Activated naive CD4-positive, alpha-beta T cell treated with anti-CD3 and anti-CD28 coated beads, Interleukin-2, amount 50 U/mL, for 16 hours (primary cell): Measurements from ENCODE around the gene PTER.
A peak's percentile ranks its signal among the peaks of the same experiment; 100 is the strongest.

Experiments used
- DNase-seq: peaks from one replicate; pipeline ENCODE4 v3.0.0-alpha.2; 2020

PTER gene, protein sequence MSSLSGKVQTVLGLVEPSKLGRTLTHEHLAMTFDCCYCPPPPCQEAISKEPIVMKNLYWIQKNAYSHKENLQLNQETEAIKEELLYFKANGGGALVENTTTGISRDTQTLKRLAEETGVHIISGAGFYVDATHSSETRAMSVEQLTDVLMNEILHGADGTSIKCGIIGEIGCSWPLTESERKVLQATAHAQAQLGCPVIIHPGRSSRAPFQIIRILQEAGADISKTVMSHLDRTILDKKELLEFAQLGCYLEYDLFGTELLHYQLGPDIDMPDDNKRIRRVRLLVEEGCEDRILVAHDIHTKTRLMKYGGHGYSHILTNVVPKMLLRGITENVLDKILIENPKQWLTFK

DNA sequence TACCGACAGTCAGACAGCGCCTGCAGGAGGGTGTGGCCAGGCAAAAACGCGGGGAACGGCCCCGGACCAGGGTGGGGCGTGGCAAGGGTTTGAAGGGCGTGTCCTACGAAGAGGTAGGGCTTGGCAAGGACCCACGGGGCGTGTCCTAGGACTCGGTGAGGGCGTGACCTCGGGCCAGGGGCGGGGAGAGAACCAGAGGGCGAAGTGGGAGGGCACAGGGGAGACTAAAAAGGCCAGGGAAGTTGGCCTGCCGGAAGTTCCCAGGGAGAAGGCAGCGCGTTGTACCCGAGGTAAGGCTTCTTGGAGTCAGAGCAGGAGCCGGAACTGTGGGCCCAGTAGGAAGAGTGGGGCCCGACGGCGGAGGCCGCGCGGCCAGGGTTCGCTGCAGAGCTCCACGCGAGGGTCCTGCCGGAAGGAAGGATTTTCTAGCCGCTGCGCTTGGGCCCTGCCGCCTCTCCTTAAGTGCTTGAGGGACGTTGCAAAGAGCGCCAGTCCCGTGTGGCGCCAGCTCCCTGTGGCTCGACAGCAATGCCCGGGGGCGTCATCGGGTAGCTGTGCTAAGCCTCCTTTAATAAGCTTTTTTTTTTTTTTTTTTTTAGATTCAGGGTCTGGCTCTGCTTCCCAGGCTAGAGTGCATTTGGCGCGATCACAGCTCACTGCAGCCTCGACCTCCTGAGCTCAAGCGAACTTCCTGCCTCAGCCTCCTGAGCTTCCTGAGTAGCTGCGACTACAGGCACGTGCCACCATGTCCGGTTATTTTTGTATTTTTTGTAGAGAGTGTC is at the start of gene PTER:
Gene PTER, plus strand, starts transcription at position 253 of the 782 bp plus-strand sequence. CDS start 47,375 bp downstream, outside the sequence.
- DNase-seq = peak; percentile 99

GRCh38 chr10:16392531-16393069 is 44.2 kb upstream of the PTER start:
- no peak for DNase-seq

DNA sequence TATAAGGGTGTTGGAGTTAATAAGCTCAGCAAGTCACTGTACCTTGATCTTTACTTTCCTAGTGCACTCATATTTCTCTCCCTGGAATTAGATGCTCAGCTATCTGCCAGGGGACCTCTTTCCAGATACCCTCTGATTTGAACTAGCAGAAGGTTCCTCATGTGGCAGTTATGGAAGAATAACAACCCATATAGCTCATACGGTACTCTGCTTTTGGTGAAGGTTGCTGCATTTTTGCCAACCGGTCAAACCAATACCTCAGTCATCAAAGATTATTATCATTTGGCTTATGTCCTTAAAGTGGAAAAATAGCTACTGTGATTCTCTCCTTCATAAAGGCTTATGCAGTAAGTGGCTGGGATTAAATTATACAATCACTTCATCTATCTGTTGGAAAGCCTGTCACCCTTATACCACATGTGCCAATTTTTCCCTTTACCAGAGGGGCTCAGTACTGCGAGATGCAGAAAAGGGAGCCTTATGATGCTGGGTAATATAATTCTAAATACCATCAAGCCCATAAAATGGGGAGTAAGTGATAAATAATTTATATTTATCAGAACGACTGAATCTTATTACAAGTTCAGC is 43.4 kb upstream of the PTER start:
- no peak for DNase-seq

DNA sequence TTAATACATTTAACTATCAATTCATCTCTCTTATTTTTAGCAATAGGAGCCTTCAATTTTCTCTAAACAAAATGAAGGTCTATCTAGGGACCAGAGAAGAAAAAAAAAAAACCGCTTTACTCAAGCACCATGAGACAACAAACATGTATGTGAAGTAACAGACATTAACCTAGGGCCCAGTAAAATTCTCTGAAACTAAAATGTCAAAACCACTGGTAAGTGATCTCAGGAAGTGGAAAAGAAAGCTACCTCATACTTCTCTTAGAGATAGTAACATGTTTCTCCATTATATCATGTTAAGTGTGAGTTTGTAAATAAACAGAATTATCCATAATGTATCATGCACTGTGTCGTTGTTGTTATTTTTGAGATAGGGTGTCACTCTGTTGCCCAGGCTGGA is 35.4 kb upstream of the PTER start:
- no peak for DNase-seq

DNA sequence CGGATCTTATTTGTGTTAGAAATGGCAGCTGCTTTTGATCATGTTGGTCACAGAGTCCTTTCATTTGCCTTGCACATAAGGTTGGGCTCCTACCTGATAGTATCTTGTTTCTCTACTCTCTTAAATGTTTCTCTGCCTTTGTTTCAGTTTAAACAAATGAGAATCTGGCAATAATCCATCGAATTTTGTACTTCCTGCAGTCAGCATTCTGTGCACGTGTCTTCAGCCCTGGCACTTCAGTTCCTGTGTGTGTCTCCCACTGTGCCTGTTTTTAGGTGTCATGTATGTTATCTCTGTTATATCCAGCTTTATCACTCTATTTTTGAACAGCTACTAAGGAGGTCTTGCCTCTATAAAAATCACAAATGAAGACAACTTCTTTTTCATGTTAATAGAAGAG is 28.4 kb upstream of the PTER start:
- DNase-seq = no peak

- DNase-seq = no peak
Observed at GRCh38 chr10:16417341-16417740, 19.5 kb upstream of the PTER start.

DNA sequence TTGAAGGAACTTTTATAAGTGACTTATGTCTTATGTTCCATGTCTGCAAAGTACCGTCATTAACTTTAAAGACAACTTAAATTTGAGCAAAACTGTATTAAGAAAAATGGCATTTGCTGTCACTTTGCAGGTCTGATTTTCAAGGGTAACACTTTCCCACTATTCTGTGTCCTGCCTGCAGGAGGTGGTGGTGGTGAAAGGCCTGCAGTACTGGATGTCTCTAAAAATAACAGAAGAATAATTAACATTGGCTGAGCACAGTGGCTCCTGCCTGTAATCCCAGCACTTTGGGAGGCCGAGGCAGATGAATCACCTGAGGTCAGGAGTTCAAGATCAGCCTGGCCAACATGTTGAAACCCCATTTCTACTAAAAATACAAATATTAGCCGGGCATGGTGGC is 13.2 kb upstream of the PTER start:
- no peak for DNase-seq

DNA sequence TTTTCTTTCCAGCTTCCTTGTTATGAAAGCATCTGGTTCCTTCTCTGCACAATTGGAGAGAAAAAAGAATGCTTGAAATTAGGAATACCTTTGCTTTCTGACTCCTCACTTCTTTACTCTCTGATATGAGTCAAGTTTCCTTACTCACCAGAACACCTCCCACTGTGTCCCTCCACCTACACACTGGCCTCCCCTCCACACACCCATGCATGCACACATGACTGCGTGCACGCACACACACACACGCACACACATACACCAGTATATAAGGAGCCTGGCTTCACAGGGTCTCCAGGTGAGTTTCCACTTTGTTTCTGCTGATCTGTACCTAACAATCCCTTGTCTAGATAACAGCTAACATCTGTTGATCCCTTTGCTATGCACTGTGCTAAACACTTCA is 11.4 kb upstream of the PTER start:
- DNase-seq = peak; percentile 18

DNA sequence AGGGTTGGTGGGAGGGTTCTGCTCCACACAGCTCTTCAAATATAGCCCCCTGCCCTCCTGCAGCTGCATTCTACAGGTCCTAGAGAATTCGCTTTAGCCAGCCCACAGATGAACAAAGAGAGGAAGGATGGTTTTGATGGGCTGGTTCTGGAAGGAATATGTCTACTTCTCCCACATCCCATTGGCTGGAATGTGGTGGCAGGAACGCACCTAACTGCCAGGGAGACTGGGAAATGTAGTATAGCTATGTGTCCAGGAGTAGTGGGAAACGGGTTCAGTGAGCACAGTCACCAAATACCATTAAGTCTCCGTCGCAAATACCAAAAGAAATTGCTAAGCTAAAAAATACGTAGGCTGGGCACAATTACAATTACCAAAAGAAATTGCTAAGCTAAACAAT is 7.3 kb upstream of the PTER start:
- no peak for DNase-seq

DNA sequence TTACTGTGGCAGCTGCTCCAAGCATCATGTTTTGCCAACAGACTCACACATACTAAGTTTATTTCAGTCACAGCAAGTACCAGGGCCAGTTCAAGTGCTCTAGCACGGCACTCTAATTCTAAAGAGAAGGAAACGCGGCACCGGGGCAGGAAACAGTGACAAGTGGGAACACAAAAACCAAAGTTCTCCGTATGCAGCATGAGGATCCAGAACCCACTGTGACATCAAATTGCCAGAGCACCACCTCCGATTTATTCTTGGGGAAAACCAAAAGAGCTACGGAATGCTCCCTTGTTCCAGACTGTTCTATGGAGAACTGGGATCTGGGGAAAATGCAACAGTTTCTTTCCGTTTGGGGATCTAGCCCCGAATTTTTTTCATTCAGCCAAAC is 448 bp upstream of the PTER start:
- DNase-seq = peak; percentile 14

DNA sequence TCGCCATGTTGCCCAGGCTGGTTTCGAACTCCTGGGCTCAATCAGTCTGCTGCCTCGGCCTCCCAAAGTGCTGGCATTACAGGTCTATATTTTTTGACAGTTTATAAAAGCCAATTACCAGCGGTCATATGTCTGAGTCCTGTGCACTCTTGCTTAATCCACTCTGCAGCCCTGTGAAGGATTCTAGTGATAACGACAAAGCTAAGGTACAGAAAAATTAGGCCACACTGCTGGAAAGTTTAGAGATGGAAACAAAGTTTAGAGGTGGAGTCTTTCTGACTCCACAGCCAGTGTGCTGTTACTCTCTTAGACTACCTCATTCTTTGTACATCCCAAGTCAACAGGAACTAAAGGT is 707 bp downstream of the PTER start:
- DNase-seq = no peak

- no peak for DNase-seq
Observed at GRCh38 chr10:16439295-16439694, 2.5 kb downstream of the PTER start.

- no peak for DNase-seq
Observed at GRCh38 chr10:16440396-16441133, 3.8 kb downstream of the PTER start.

GRCh38 chr10:16441173-16441840 is 4.5 kb downstream of the PTER start:
- no peak for DNase-seq

DNA sequence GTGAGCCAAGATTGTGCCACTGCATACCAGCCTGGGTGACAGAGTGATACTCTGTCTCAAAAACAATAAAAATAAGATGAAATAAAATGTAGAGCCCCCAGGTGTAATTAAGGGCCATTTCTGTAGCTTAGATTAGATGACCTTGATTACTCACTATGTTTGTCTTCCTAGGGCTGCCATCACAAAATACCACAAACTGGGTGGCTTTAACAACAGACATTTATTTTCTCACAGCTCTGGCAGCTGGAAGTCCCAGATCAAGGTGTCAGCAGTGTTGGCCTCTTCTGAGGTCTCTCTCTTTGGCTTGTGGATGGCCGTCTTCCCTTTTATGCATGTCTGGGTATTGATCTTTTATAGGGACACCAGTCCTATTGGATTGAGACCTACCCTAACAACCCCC is 6.1 kb downstream of the PTER start:
- DNase-seq = no peak

DNA sequence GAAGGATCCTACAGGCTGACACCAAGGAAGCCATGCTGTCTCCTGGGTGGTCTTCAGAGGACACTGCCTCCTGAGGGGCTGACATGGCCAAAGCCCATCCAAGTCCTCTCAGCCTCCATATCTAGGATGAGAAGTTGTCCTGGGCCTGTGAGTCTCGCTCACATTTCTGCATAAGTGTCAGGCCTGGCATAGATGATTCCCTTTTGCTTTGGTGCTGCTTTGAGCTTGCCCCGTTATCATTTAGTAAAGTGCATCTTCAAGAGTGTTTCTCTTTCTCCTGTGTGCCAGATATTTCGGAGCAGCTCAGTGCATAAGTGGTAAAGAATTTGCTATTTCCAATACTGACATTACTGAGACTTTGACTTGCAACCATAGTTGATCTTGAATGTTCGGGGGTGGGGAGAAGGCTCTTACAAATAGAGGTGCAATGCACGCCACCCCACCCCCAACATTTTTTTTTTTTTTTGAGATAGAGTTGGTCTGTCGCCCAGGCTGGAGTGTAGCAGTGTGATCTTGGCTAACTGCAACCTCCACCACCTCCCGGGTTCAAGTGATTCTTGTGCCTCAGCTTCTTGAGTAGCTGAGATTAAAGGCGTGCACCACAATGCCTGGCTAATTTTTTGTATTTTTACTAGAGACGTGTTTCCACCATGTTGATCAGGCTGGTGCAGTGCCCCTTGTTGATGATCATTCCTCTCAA is 9.1 kb downstream of the PTER start:
- no peak for DNase-seq

- DNase-seq = no peak
Observed at GRCh38 chr10:16449454-16449853, 12.6 kb downstream of the PTER start.

DNA sequence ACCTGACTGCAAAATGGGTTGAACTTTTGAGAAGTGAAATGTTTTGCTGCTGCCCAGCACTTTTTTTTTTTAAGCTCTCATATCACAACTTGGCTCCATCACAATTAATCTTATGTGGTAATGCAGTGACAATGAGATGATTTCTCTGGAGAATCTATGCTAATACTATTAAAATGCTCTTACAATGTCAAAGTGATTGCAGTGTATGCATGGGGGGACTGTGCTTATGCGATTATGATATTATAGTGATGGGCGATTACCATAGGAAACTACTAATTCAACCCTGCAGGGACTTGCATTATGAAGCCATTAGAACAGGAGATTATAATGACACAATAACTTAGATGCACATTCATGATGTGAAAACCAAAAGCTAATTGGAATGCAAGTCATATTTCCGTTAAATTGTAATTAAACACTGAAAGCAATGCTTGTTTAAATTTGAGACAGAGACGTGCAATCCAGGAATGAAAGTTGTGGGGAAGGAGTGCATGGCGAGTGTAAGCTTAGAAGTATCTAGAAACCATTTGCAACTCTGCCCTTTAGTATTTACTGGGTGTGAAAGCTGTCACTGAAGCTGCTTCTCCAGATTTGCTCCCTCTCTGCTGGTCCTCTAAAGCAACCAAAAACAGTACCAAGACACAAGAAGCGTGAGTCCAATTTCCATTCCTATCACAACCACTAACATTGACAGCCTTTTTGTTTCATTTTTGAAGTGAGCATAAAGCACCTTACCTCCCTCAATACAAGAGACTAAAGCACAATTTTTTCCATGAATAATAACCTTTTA is 21.6 kb downstream of the PTER start:
- DNase-seq = no peak

- DNase-seq = no peak
Observed at GRCh38 chr10:16459423-16459939, 22.7 kb downstream of the PTER start.

DNA sequence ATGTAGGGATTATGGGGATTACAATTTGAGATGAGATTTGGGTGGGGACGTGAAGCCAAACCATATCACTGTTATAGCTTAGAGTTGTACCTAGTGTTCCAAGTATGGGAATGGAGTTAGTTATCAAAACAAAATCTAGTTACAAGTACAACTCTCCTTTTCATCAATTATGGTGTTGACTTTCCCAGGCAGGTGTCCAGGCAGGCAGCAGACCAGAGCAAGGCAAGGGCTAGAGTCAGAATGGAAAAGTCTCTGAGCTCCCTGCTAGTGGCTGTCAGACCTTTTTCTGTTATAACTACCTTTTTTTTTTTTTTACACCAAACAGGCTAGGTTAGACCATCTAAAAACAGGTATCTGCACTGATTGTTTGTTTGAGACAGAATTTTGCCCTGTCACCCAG is 29.2 kb downstream of the PTER start:
- DNase-seq = no peak

DNA sequence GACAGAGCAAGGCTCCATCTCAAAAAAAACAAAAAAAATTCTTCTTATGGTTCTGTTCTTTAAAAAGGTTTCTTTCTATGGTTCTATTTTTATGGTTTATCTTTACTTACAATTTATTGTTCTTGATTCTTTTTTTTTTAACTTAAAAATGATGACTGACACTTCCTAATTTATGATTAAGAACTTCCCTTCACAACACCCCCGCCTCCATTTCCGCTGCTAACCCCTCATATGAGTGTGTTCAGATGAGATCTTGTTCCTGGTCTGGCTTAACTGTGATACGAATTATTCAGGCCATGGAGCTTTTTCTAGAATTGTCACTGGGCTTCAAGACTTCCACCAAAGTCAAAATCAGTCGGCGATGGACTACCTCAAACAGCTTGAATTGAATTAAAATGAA is 33.9 kb downstream of the PTER start:
- DNase-seq = peak; percentile 17
